GM23338 (cell line): ENCODE data around the gene DR1. TPM values are rescaled to one million over a fixed set of nuclear protein-coding genes. Genes with fewer than 3 reads are reported as not detected.

Experiments
- ATAC-seq: fragments of 200-7000 bp; cut with Tn5 transposase; 3 replicates; pipeline ENCODE4 v1.9.1; 2020
- DNase-seq: peaks from one replicate; pipeline ENCODE4 v3.0.0-alpha.2; 2015; ENCODE audit warnings: low spot score
- H2AFZ ChIP-seq: fragments of 200-600 bp; sonication (generic); 2 replicates; pipeline ENCODE4 v1.8.0; 2016; ENCODE audit warnings: antibody characterized with exemption, mild to moderate bottlenecking, moderate library complexity
- H3F3A ChIP-seq: fragments of 200-600 bp; sonication (generic); replicated peaks from 2 replicates; pipeline ENCODE4 v1.8.0; 2017; ENCODE audit warnings: antibody characterized with exemption, mixed run types, low read depth
- H3K27ac ChIP-seq: fragments of 200-600 bp; sonication (generic); 2 replicates; pipeline ENCODE4 v1.6.1; 2016; ENCODE audit warnings: low read depth
- H3K27me3 ChIP-seq: fragments of 200-600 bp; sonication (generic); 2 replicates; pipeline ENCODE4 v1.8.0; 2016; ENCODE audit warnings: mild to moderate bottlenecking, mixed run types, moderate library complexity; ENCODE audit not compliant: insufficient read depth
- H3K36me3 ChIP-seq: fragments of 200-600 bp; sonication (generic); 2 replicates; pipeline ENCODE4 v1.8.0; 2016; ENCODE audit warnings: mild to moderate bottlenecking; ENCODE audit not compliant: insufficient read depth
- H3K4me1 ChIP-seq: fragments of 200-600 bp; sonication (generic); 2 replicates; pipeline ENCODE4 v1.8.0; 2016; ENCODE audit warnings: mild to moderate bottlenecking, moderate library complexity; ENCODE audit not compliant: insufficient read depth
- H3K4me2 ChIP-seq: fragments of 200-600 bp; sonication (generic); 2 replicates; pipeline ENCODE4 v1.7.1; 2017; ENCODE audit warnings: mixed run types
- H3K4me3 ChIP-seq: fragments of 200-600 bp; sonication (generic); 2 replicates; pipeline ENCODE4 v1.6.1; 2016; ENCODE audit warnings: mixed run types
- H3K79me2 ChIP-seq: fragments of 200-600 bp; sonication (generic); replicated peaks from 2 replicates; pipeline ENCODE4 v1.8.0; 2017; ENCODE audit warnings: mild to moderate bottlenecking; ENCODE audit not compliant: insufficient read depth
- H3K9me2 ChIP-seq: fragments of 200-600 bp; sonication (generic); 2 replicates; pipeline ENCODE4 v1.8.0; 2017; ENCODE audit not compliant: insufficient read depth
- H4K20me1 ChIP-seq: fragments of 200-600 bp; sonication (generic); replicated peaks from 2 replicates; pipeline ENCODE4 v1.8.0; 2017; ENCODE audit warnings: mild to moderate bottlenecking; ENCODE audit not compliant: insufficient read depth
- H3K27ac Mint-ChIP-seq: 2 replicates; pipeline ENCODE4 v1.8.0; 2020; ENCODE audit warnings: inconsistent platforms, mild to moderate bottlenecking, moderate library complexity, mixed read lengths
- H3K27me3 Mint-ChIP-seq: 3 replicates; pipeline ENCODE4 v1.8.0; 2022; ENCODE audit warnings: low read depth, mild to moderate bottlenecking, moderate library complexity, mixed read lengths, inconsistent platforms; ENCODE audit not compliant: insufficient read depth, poor library complexity
- H3K36me3 Mint-ChIP-seq: 3 replicates; pipeline ENCODE4 v1.8.0; 2021; ENCODE audit warnings: low read depth, mild to moderate bottlenecking, inconsistent platforms, moderate library complexity, mixed read lengths
- H3K4me1 Mint-ChIP-seq: 3 replicates; pipeline ENCODE4 v1.8.0; 2020; ENCODE audit warnings: mild to moderate bottlenecking, inconsistent platforms, mixed read lengths
- H3K4me3 Mint-ChIP-seq: 3 replicates; pipeline ENCODE4 v1.8.0; 2021; ENCODE audit warnings: moderate library complexity, mild to moderate bottlenecking, inconsistent platforms, mixed read lengths
- H3K9me3 Mint-ChIP-seq: 3 replicates; pipeline ENCODE4 v1.8.0; 2020; ENCODE audit warnings: moderate library complexity, mild to moderate bottlenecking, inconsistent platforms, mixed read lengths
- CTCF ChIP-seq, 2 experiments: fragments of 200-600 bp in 1 of 2; sonication (generic) in 1 of 2; conservative IDR thresholded peaks; 2 replicates each; pipeline versions ENCODE4 v1.5.1 to v1.6.1; 2016 to 2017; ENCODE audit warnings: antibody characterized with exemption in 2 of 2, low read depth in 2 of 2, mild to moderate bottlenecking in 2 of 2, moderate library complexity in 1 of 2
- EZH2 ChIP-seq: fragments of 200-600 bp; sonication (generic); IDR thresholded peaks from one replicate; pipeline ENCODE4 v1.8.0; 2017; ENCODE audit warnings: antibody characterized with exemption, mild to moderate bottlenecking, low read depth; ENCODE audit not compliant: unreplicated experiment
- JUNB ChIP-seq: IDR thresholded peaks from one replicate; pipeline ENCODE4 v1.6.1; 2016; ENCODE audit warnings: antibody characterized with exemption; ENCODE audit not compliant: unreplicated experiment
- POLR2AphosphoS5 ChIP-seq: IDR thresholded peaks from 2 replicates; pipeline ENCODE4 v1.6.1; 2016; ENCODE audit warnings: antibody characterized with exemption, low read depth
- REST ChIP-seq: IDR thresholded peaks from one replicate; pipeline ENCODE4 v1.6.1; 2018; ENCODE audit warnings: antibody characterized with exemption; ENCODE audit not compliant: unreplicated experiment
- ZNF114 ChIP-seq: fragments of 250-450 bp; sonication (Bioruptor Pico); IDR thresholded peaks from 2 replicates; pipeline ENCODE4 v1.5.0; 2020; ENCODE audit warnings: mild to moderate bottlenecking, moderate library complexity
- ZNF331 ChIP-seq: fragments of 250-450 bp; sonication (Bioruptor Pico); IDR thresholded peaks from 2 replicates; pipeline ENCODE4 v1.5.0; 2020; ENCODE audit warnings: low read depth, mild to moderate bottlenecking, moderate library complexity
- polyA plus RNA-seq: library from polyadenylated mRNA; unstranded; fragments of >200 nt; fragmentation: Nextera tagmentation; extraction: Ambion mirVana; gene quantifications from 2 replicates; pipeline ENCODE4 v1.2.1, GENCODE V29; 2016
- total RNA-seq: library from RNA; depleted of rRNA; stranded (reverse); fragments of >200 nt; shearing (Covaris generic); gene quantifications from 2 replicates; pipeline ENCODE4 v1.2.3, GENCODE V29; 2014
- TF ChIP-seq, protein P1 (sequence below): fragments of 250-450 bp; sonication (Bioruptor Pico); IDR thresholded peaks from 2 replicates; pipeline ENCODE4 v1.5.0; 2020; ENCODE audit warnings: mild to moderate bottlenecking, moderate library complexity

DR1 gene
- total and polyA plus RNA-seq, 2 experiments from 2014 or later, result 20.9 to 61.2 TPM

DNA sequence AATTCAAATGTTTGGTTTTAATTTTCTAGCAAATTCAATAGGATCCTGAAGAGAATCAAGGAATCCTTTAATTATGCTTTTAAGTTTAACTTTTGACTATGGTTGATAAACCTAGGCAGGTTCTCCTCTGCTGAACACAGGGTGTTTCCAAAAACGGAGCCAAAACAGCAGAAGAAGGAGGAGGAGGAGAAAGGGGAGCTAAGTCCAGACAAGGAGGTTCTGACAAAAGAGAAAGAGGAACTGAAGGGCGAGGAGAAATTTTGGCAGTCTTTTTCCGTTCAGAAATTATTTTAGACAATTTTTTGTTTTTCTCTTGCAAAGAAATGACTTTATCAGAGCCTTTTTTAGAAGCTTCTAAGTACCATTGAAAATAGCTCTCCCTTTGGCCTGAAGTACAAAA, 69.0 kb downstream of the DR1 start:
- H3K27me3 ChIP-seq, result no peaks in the 10 kb centered on the region
- DNase-seq (no peak), ATAC-seq (no peak)
- H3K36me3 ChIP-seq, result peaks cover 4% of the 10 kb centered on the region
- no peaks in the 10 kb centered on the region for H3K79me2 ChIP-seq
- H3K27ac ChIP-seq, result no peak overlapping the region
- Mint-ChIP-seq H3K27me3 (peaks cover 6% of the 10 kb centered on the region), H3K4me3 (no peak overlapping the region), H3K36me3 (peaks cover 3% of the 10 kb centered on the region), H3K4me1 (peaks cover 28% of the 10 kb centered on the region), H3K27ac (no peak overlapping the region), H3K9me3 (peaks cover 12% of the 10 kb centered on the region)
- peaks cover 12% of the 10 kb centered on the region for H3F3A ChIP-seq
- H3K4me3 ChIP-seq, result no peak overlapping the region
- TF ChIP-seq REST (no peak), JUNB (no peak), CTCF (conservative IDR thresholded peaks at IDR 0.05; ENCODE audit: low read depth in 2 of 2) (no peak), ZNF114 (CRISPR knock-in tag) (no peak), EZH2 (no peak), POLR2AphosphoS5 (no peak), ZNF331 (no peak)
- TF ChIP-seq, protein P1, sequence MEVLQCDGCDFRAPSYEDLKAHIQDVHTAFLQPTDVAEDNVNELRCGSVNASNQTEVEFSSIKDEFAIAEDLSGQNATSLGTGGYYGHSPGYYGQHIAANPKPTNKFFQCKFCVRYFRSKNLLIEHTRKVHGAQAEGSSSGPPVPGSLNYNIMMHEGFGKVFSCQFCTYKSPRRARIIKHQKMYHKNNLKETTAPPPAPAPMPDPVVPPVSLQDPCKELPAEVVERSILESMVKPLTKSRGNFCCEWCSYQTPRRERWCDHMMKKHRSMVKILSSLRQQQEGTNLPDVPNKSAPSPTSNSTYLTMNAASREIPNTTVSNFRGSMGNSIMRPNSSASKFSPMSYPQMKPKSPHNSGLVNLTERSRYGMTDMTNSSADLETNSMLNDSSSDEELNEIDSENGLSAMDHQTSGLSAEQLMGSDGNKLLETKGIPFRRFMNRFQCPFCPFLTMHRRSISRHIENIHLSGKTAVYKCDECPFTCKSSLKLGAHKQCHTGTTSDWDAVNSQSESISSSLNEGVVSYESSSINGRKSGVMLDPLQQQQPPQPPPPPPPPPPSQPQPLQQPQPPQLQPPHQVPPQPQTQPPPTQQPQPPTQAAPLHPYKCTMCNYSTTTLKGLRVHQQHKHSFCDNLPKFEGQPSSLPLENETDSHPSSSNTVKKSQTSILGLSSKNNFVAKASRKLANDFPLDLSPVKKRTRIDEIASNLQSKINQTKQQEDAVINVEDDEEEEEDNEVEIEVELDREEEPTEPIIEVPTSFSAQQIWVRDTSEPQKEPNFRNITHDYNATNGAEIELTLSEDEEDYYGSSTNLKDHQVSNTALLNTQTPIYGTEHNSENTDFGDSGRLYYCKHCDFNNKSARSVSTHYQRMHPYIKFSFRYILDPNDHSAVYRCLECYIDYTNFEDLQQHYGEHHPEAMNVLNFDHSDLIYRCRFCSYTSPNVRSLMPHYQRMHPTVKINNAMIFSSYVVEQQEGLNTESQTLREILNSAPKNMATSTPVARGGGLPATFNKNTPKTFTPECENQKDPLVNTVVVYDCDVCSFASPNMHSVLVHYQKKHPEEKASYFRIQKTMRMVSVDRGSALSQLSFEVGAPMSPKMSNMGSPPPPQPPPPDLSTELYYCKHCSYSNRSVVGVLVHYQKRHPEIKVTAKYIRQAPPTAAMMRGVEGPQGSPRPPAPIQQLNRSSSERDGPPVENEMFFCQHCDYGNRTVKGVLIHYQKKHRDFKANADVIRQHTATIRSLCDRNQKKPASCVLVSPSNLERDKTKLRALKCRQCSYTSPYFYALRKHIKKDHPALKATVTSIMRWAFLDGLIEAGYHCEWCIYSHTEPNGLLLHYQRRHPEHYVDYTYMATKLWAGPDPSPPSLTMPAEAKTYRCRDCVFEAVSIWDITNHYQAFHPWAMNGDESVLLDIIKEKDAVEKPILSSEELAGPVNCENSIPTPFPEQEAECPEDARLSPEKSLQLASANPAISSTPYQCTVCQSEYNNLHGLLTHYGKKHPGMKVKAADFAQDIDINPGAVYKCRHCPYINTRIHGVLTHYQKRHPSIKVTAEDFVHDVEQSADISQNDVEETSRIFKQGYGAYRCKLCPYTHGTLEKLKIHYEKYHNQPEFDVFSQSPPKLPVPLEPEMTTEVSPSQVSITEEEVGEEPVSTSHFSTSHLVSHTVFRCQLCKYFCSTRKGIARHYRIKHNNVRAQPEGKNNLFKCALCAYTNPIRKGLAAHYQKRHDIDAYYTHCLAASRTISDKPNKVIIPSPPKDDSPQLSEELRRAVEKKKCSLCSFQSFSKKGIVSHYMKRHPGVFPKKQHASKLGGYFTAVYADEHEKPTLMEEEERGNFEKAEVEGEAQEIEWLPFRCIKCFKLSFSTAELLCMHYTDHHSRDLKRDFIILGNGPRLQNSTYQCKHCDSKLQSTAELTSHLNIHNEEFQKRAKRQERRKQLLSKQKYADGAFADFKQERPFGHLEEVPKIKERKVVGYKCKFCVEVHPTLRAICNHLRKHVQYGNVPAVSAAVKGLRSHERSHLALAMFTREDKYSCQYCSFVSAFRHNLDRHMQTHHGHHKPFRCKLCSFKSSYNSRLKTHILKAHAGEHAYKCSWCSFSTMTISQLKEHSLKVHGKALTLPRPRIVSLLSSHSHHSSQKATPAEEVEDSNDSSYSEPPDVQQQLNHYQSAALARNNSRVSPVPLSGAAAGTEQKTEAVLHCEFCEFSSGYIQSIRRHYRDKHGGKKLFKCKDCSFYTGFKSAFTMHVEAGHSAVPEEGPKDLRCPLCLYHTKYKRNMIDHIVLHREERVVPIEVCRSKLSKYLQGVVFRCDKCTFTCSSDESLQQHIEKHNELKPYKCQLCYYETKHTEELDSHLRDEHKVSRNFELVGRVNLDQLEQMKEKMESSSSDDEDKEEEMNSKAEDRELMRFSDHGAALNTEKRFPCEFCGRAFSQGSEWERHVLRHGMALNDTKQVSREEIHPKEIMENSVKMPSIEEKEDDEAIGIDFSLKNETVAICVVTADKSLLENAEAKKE (CRISPR knock-in tag), result no peak
- no peaks in the 10 kb centered on the region for H3K9me2 ChIP-seq
- H3K4me1 ChIP-seq, result peaks cover 38% of the 10 kb centered on the region
- H3K4me2 ChIP-seq, result no peak overlapping the region
- H2AFZ ChIP-seq, result no peak overlapping the region
- no peaks in the 10 kb centered on the region for H4K20me1 ChIP-seq
